Aorta (tissue), 5 donors: ENCODE measurements around the gene ROMO1. TPM values are rescaled to one million over a fixed set of nuclear protein-coding genes. Genes with fewer than 3 reads are reported as not detected.
A peak's percentile ranks its signal among the peaks of the same experiment; 100 is the strongest.
"Not testable (repeated sequence)": the region's sequence is repeated elsewhere in the genome, so short reads cannot be mapped to it uniquely, and the experiment has no call there.

Experiments
- ATAC-seq: fragments of 200-7000 bp; cut with Tn5 transposase; one replicate; pipeline ENCODE4 v1.9.1; 2022; ENCODE audit warnings: moderate library complexity; ENCODE audit not compliant: low FRiP score
- DNase-seq, 2 donors: peaks; one replicate each; pipeline ENCODE4 v3.0.0-alpha.2; 2020
- H3K27ac ChIP-seq, 2 donors: one replicate each; pipeline ENCODE4 v1.5.1; 2013; ENCODE audit warnings: low read length in 2 of 2, mild to moderate bottlenecking in 2 of 2, moderate library complexity in 2 of 2, control low read depth in 1 of 2, inconsistent platforms in 1 of 2, low read depth in 1 of 2
- H3K27me3 ChIP-seq, 2 donors: one replicate each; pipeline ENCODE4 v1.6.1; 2013; ENCODE audit warnings: control low read depth in 1 of 2, low read length in 1 of 2, mild to moderate bottlenecking in 1 of 2, moderate library complexity in 1 of 2; ENCODE audit not compliant: insufficient read depth in 2 of 2, control insufficient read depth in 1 of 2
- H3K36me3 ChIP-seq, 2 donors: one replicate each; pipeline ENCODE4 v1.6.1; 2013; ENCODE audit warnings: control low read depth in 1 of 2, low read length in 1 of 2, mild to moderate bottlenecking in 1 of 2; ENCODE audit not compliant: insufficient read depth in 2 of 2, control insufficient read depth in 1 of 2
- H3K4me1 ChIP-seq, 2 donors: one replicate each; pipeline ENCODE4 v1.6.1; 2013; ENCODE audit warnings: low read length in 2 of 2, control low read depth in 1 of 2, mild to moderate bottlenecking in 1 of 2, moderate library complexity in 1 of 2; ENCODE audit not compliant: insufficient read depth in 2 of 2, control insufficient read depth in 1 of 2
- H3K4me3 ChIP-seq, 2 donors: one replicate each; pipeline ENCODE4 v1.5.1; 2013; ENCODE audit warnings: low read length in 2 of 2, control low read depth in 1 of 2, mild to moderate bottlenecking in 1 of 2
- H3K9me3 ChIP-seq: one replicate; pipeline ENCODE4 v1.6.1; 2013; ENCODE audit warnings: mild to moderate bottlenecking, low read length; ENCODE audit not compliant: control insufficient read depth
- WGBS, 2 donors: extraction: QIAGEN DNeasy Blood & Tissue Kit; methylation state at CpG; one replicate each; pipeline ENCODE4 v1.1.7; 2013; 5-methylcytosine and 5-hydroxymethylcytosine counted together
- intact Hi-C, 2 donors: fragments of 100-400 bp; cut with DNase I; formaldehyde crosslinking; loops; one replicate each; pipeline versions ENCODE4 v1.14.2 to v1.15.0; 2022
- polyA plus RNA-seq, 2 donors: library from polyadenylated mRNA; stranded (reverse); fragments of 200-250 nt; gene quantifications; one replicate each; pipeline ENCODE4 v1.2.3, GENCODE V29; 2013
- total RNA-seq, 2 donors: library from RNA; stranded (reverse); fragmentation: NEBNext Ultra II Directional; extraction: Animal tissue kit (Norgen Biotek cat#: 25700); gene quantifications; one replicate each; pipeline ENCODE4 v1.2.1, GENCODE V29; 2021
- donor health status: healthy with polysubstance abuse.
- donor health status: Bipolar disorder and iron deficiency.
- donor health status: DM: no; HTN: no; CAD: no.
- donor health status: DM: no; HTN: no; CAD: no.
- donor health status: DM: yes; HTN: yes; CAD: no.

Gene ROMO1
- total and polyA plus RNA-seq, 4 donors: 78.5 to 629 (median 252) TPM

GRCh38 chr20:35711588-35712209 lies 12.5 kb downstream of the ROMO1 start:
- Histone ChIP-seq H3K27ac (no peak overlapping the region), H3K27me3 (no peaks in the 10 kb centered on the region), H3K4me3 (no peak overlapping the region), H3K9me3 (no peaks in the 10 kb centered on the region), H3K4me1 (peaks cover 0 to 2% of the 10 kb centered on the region in 2 donors), H3K36me3 (peaks cover 3 to 15% of the 10 kb centered on the region in 2 donors)
- intact Hi-C loops: no loop called here
- DNase-seq (no peak), ATAC-seq (no peak)
- 65% methylated on average over 6 of the region's 6 CpGs for WGBS, 2 donors

GRCh38 chr20:35713120-35713519 lies 13.9 kb downstream of the ROMO1 start:
- intact Hi-C loops, H3K27me3 ChIP-seq, H3K27ac ChIP-seq, ATAC-seq, H3K4me3 ChIP-seq, H3K4me1 ChIP-seq, H3K9me3 ChIP-seq: not testable (repeated sequence)
- WGBS, 2 donors: 89 to 90% methylated on average over 9 of the region's 9 CpGs
- H3K36me3 ChIP-seq: peaks cover 3 to 15% of the 10 kb centered on the region in 2 donors
- peak in 1 of 2 donors; percentile 15 for DNase-seq

GRCh38 chr20:35714127-35714526 lies 14.9 kb downstream of the ROMO1 start:
- DNase-seq: no peak
- intact Hi-C loops: no loop called here
- Histone ChIP-seq H3K4me1 (peaks cover 0 to 2% of the 10 kb centered on the region in 2 donors), H3K27me3 (no peaks in the 10 kb centered on the region), H3K4me3 (no peak overlapping the region), H3K36me3 (peaks cover 3 to 15% of the 10 kb centered on the region in 2 donors), H3K27ac (no peak overlapping the region), H3K9me3 (no peaks in the 10 kb centered on the region)
- 60 to 72% methylated on average over 4 of the region's 4 CpGs for WGBS, 2 donors
- no peak for ATAC-seq

- peaks cover 3 to 19% of the 10 kb centered on the region in 2 donors for H3K36me3 ChIP-seq
- H3K4me1 ChIP-seq: peaks cover 0 to 2% of the 10 kb centered on the region in 2 donors
- H3K4me3 ChIP-seq: no peak overlapping the region
- DNase-seq (no peak), ATAC-seq (no peak)
- intact Hi-C loops: no loop called here
- H3K9me3 ChIP-seq: no peaks in the 10 kb centered on the region
- H3K27me3 ChIP-seq: no peaks in the 10 kb centered on the region
- 87 to 96% methylated on average over 2 of the region's 2 CpGs for WGBS, 2 donors
- H3K27ac ChIP-seq: no peak overlapping the region
Measured at GRCh38 chr20:35715652-35716051, 16.4 kb downstream of the ROMO1 start.

GRCh38 chr20:35716330-35716729 lies 17.1 kb downstream of the ROMO1 start:
- no peak overlapping the region for H3K4me3 ChIP-seq
- ATAC-seq (no peak), DNase-seq (no peak)
- H3K27me3 ChIP-seq: no peaks in the 10 kb centered on the region
- no peaks in the 10 kb centered on the region for H3K9me3 ChIP-seq
- 92 to 97% methylated on average over 4 of the region's 4 CpGs for WGBS, 2 donors
- H3K4me1 ChIP-seq: peaks cover 0 to 2% of the 10 kb centered on the region in 2 donors
- H3K27ac ChIP-seq: no peak overlapping the region
- intact Hi-C loops: no loop called here
- H3K36me3 ChIP-seq: peaks cover 6 to 22% of the 10 kb centered on the region in 2 donors

- H3K36me3 ChIP-seq: peaks cover 6 to 15% of the 10 kb centered on the region in 2 donors
- ATAC-seq, H3K4me1 ChIP-seq, H3K27me3 ChIP-seq, H3K4me3 ChIP-seq, H3K9me3 ChIP-seq, intact Hi-C loops, H3K27ac ChIP-seq, DNase-seq: not testable (repeated sequence)
- 87 to 88% methylated on average over 8 of the region's 8 CpGs for WGBS, 2 donors
Measured at GRCh38 chr20:35718321-35718720, 19.1 kb downstream of the ROMO1 start.

DNA sequence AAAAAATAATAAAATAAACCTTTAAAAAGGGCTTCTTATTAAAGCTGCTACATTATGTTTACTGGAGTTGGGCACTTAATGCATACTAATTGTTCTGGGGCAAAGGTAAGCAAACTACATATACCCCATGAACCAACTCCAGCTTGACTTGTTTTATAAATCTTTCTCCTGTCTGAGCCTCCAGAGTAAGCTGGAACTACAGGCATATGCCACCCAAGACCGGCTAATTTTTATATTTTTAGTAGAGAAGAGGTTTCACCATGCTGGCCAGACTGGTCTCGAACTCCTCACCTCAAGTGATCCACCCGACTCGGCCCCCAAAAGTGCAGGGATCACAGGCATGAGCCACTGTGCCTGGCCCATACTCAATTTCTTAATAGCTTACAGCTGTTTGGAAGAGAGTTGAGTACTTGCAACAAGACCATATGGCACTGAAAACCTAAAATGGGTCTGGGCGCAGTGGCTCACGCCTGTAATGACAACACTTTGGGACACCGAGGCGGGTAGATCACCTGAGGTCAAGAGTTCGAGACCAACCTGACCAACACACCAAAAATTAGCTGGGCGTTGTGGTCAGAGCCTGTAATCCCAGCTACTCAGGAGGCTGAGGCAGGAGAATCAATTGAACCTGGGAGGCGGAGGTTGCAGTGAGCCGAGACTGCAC lies 19.9 kb downstream of the ROMO1 start:
- 86 to 87% methylated on average over 12 of the region's 12 CpGs for WGBS, 2 donors
- H3K4me1 ChIP-seq: peaks cover 0 to 2% of the 10 kb centered on the region in 2 donors

GRCh38 chr20:35719717-35720116 lies 20.5 kb downstream of the ROMO1 start:
- H3K4me3 ChIP-seq: no peak overlapping the region
- WGBS, 2 donors: 68 to 69% methylated on average over 8 of the region's 8 CpGs
- DNase-seq (no peak), ATAC-seq (no peak)
- no peaks in the 10 kb centered on the region for H3K9me3 ChIP-seq
- no peaks in the 10 kb centered on the region for H3K27me3 ChIP-seq
- no peak overlapping the region for H3K27ac ChIP-seq
- peaks cover 3 to 14% of the 10 kb centered on the region in 2 donors for H3K36me3 ChIP-seq
- intact Hi-C loops: no loop called here
- H3K4me1 ChIP-seq: peaks cover 0 to 2% of the 10 kb centered on the region in 2 donors

More for the DNA sequence above, 19.9 kb downstream of the ROMO1 start:
- Histone ChIP-seq H3K9me3 (no peaks in the 10 kb centered on the region), H3K27ac (no peak overlapping the region), H3K27me3 (no peaks in the 10 kb centered on the region), H3K4me3 (no peak overlapping the region), H3K36me3 (peaks cover 6 to 13% of the 10 kb centered on the region in 2 donors)
- DNase-seq (peak in 1 of 2 donors; percentile 46), ATAC-seq (no peak)
- intact Hi-C loops: no loop called here
